ENCODE measurements around the gene NDUFAB1.

DNA sequence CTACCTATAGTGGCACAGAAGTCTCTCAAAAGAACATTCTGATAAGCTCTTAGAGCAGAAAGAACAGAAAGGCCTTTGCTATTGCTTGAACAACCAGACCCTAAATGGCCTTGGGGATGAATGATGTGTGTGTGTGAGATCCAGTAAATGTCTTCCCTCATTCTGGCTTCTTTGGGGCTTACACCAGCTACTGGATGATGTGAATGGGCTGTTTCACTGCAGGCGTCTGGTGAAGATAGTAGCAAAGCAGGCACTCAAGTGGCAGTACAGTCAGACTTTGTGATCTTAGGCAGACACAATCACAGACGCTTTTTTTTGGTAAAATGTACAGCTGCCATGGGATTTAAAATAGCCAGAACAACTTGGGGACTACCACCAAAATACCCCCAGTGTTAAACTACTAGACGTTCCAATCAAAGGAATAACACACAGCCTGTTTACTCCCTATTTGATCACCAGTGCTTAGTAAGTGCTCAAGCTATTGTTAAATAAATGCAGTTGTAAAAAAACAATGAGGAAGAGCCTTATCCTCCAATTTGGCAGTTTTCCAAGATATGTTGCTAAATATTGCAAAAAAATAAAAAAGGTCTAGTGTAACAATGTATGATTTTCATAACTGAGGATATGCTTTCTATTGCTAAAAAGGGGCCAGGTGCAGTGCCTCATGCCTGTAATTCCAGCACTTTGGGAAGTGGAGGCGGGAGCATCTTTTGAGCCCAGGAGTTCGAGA, 17.9 kb downstream of the NDUFAB1 start:
- TF ChIP-seq TAF1 (IDR thresholded peaks at IDR 0.05; ENCODE audit: borderline replicate concordance, insufficient read depth, low read length) = no peak
- no peak for TF ChIP-seq POLR2AphosphoS5 (IDR thresholded peaks at IDR 0.05; ENCODE audit: low read depth, low read length)
- TF ChIP-seq, protein P1, sequence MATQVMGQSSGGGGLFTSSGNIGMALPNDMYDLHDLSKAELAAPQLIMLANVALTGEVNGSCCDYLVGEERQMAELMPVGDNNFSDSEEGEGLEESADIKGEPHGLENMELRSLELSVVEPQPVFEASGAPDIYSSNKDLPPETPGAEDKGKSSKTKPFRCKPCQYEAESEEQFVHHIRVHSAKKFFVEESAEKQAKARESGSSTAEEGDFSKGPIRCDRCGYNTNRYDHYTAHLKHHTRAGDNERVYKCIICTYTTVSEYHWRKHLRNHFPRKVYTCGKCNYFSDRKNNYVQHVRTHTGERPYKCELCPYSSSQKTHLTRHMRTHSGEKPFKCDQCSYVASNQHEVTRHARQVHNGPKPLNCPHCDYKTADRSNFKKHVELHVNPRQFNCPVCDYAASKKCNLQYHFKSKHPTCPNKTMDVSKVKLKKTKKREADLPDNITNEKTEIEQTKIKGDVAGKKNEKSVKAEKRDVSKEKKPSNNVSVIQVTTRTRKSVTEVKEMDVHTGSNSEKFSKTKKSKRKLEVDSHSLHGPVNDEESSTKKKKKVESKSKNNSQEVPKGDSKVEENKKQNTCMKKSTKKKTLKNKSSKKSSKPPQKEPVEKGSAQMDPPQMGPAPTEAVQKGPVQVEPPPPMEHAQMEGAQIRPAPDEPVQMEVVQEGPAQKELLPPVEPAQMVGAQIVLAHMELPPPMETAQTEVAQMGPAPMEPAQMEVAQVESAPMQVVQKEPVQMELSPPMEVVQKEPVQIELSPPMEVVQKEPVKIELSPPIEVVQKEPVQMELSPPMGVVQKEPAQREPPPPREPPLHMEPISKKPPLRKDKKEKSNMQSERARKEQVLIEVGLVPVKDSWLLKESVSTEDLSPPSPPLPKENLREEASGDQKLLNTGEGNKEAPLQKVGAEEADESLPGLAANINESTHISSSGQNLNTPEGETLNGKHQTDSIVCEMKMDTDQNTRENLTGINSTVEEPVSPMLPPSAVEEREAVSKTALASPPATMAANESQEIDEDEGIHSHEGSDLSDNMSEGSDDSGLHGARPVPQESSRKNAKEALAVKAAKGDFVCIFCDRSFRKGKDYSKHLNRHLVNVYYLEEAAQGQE (IDR thresholded peaks at IDR 0.05; ENCODE audit: insufficient read depth in 1 of 2, low read depth in 2 of 2, low read length in 2 of 2) = no peak
- no peak for TF ChIP-seq SIN3A (IDR thresholded peaks at IDR 0.05; ENCODE audit: borderline replicate concordance, insufficient read depth, low read length)
